HUES6 (cell line): Measurements from ENCODE around the gene TMEM52.

Experiments
- H3K27ac ChIP-seq: 2 replicates; pipeline ENCODE4 v1.7.0; 2013; ENCODE audit warnings: low read depth, mild to moderate bottlenecking, low read length, inconsistent platforms
- H3K27me3 ChIP-seq: 2 replicates; pipeline ENCODE4 v1.6.1; 2013; ENCODE audit warnings: low read length; ENCODE audit not compliant: control insufficient read depth, insufficient read depth
- H3K36me3 ChIP-seq: 2 replicates; pipeline ENCODE4 v1.6.1; 2013; ENCODE audit warnings: low read length; ENCODE audit not compliant: control insufficient read depth, insufficient read depth
- H3K4me1 ChIP-seq: 2 replicates; pipeline ENCODE4 v1.6.1; 2013; ENCODE audit warnings: low read length; ENCODE audit not compliant: control insufficient read depth, insufficient read depth
- H3K4me3 ChIP-seq: 2 replicates; pipeline ENCODE4 v1.5.1; 2013; ENCODE audit warnings: low read depth, low read length
- H3K9ac ChIP-seq: one replicate; pipeline ENCODE4 v1.6.1; 2013; ENCODE audit warnings: mild to moderate bottlenecking, low read length
- H3K9me3 ChIP-seq: 2 replicates; pipeline ENCODE4 v1.6.1; 2013; ENCODE audit warnings: low read depth, low read length; ENCODE audit not compliant: control insufficient read depth, insufficient read depth

Gene TMEM52

GRCh38 chr1:1918901-1919303, at the start of gene TMEM52:
TMEM52 (minus strand) TSS chr1:1919279; CDS start chr1:1919265, 14 bp downstream.
- peaks cover 13% of the 10 kb centered on the region; the same call in 1 of the 2 replicates for H3K27me3 ChIP-seq
- no peaks in the 10 kb centered on the region for H3K9me3 ChIP-seq
- peaks cover 22% of the 10 kb centered on the region for H3K4me1 ChIP-seq
- H3K36me3 ChIP-seq, result no peaks in the 10 kb centered on the region
- H3K4me3 ChIP-seq, result peak within 1 kb of the TSS; percentile 65
- H3K9ac ChIP-seq, result peak within 1 kb of the TSS; percentile 56
- peak within 1 kb of the TSS; percentile 54; the same call in 1 of the 2 replicates for H3K27ac ChIP-seq

- H3K9ac ChIP-seq, result no peak overlapping the region
- H3K9me3 ChIP-seq, result peaks cover 8% of the 10 kb centered on the region; the same call in 1 of the 2 replicates
- no peaks in the 10 kb centered on the region for H3K4me1 ChIP-seq
- no peaks in the 10 kb centered on the region for H3K27me3 ChIP-seq
- H3K27ac ChIP-seq, result no peak overlapping the region
- H3K4me3 ChIP-seq, result no peak overlapping the region
- H3K36me3 ChIP-seq, result no peaks in the 10 kb centered on the region
These were observed 48.8 kb upstream of the TMEM52 start for GRCh38 chr1:1967879-1968278.

- Histone ChIP-seq H3K9me3 (peaks cover 8% of the 10 kb centered on the region; the same call in 1 of the 2 replicates), H3K27ac (no peak overlapping the region), H3K4me3 (no peak overlapping the region), H3K27me3 (no peaks in the 10 kb centered on the region), H3K9ac (no peak overlapping the region), H3K36me3 (no peaks in the 10 kb centered on the region), H3K4me1 (no peaks in the 10 kb centered on the region)
These were observed 48.1 kb upstream of the TMEM52 start for GRCh38 chr1:1967151-1967550.

GRCh38 chr1:1966071-1966740, 47.1 kb upstream of the TMEM52 start:
- Histone ChIP-seq H3K4me1 (peaks cover 4% of the 10 kb centered on the region), H3K36me3 (no peaks in the 10 kb centered on the region), H3K4me3 (no peak overlapping the region), H3K27me3 (no peaks in the 10 kb centered on the region), H3K27ac (no peak overlapping the region), H3K9ac (no peak overlapping the region), H3K9me3 (peaks cover 6% of the 10 kb centered on the region; the same call in 1 of the 2 replicates)

- Histone ChIP-seq H3K27me3 (no peaks in the 10 kb centered on the region), H3K9ac (no peak overlapping the region), H3K36me3 (no peaks in the 10 kb centered on the region), H3K4me1 (peaks cover 11% of the 10 kb centered on the region), H3K9me3 (no peaks in the 10 kb centered on the region), H3K27ac (no peak overlapping the region), H3K4me3 (no peak overlapping the region)
These were observed 46.5 kb upstream of the TMEM52 start for GRCh38 chr1:1965546-1965945.

GRCh38 chr1:1964811-1965210, 45.7 kb upstream of the TMEM52 start:
- Histone ChIP-seq H3K36me3 (no peaks in the 10 kb centered on the region), H3K27me3 (no peaks in the 10 kb centered on the region), H3K9ac (no peak overlapping the region), H3K9me3 (no peaks in the 10 kb centered on the region), H3K4me1 (peaks cover 15% of the 10 kb centered on the region), H3K4me3 (no peak overlapping the region), H3K27ac (no peak overlapping the region)

- Histone ChIP-seq H3K4me3 (no peak overlapping the region), H3K27ac (no peak overlapping the region), H3K36me3 (no peaks in the 10 kb centered on the region), H3K9ac (no peak overlapping the region), H3K4me1 (peaks cover 15% of the 10 kb centered on the region), H3K27me3 (no peaks in the 10 kb centered on the region), H3K9me3 (no peaks in the 10 kb centered on the region)
These were observed 44.5 kb upstream of the TMEM52 start for GRCh38 chr1:1963570-1963969.

- H3K36me3 ChIP-seq, result no peaks in the 10 kb centered on the region
- H3K27ac ChIP-seq, result no peak overlapping the region
- peaks cover 15% of the 10 kb centered on the region for H3K4me1 ChIP-seq
- no peak overlapping the region for H3K4me3 ChIP-seq
- H3K27me3 ChIP-seq, result no peaks in the 10 kb centered on the region
- no peaks in the 10 kb centered on the region for H3K9me3 ChIP-seq
- H3K9ac ChIP-seq, result no peak overlapping the region
These were observed 43.7 kb upstream of the TMEM52 start for GRCh38 chr1:1962752-1963151.

GRCh38 chr1:1960480-1961196, 41.6 kb upstream of the TMEM52 start:
- Histone ChIP-seq H3K36me3 (no peaks in the 10 kb centered on the region), H3K9ac (no peak overlapping the region), H3K27ac (no peak overlapping the region), H3K9me3 (no peaks in the 10 kb centered on the region), H3K4me1 (peaks cover 15% of the 10 kb centered on the region), H3K27me3 (no peaks in the 10 kb centered on the region), H3K4me3 (0 out of 2 replicates have a peak overlapping the region, but pooled peaks have one; percentile 44)

- Histone ChIP-seq H3K27ac (no peak overlapping the region), H3K9me3 (no peaks in the 10 kb centered on the region), H3K36me3 (no peaks in the 10 kb centered on the region), H3K9ac (no peak overlapping the region), H3K4me3 (peak overlapping the region; percentile 44), H3K27me3 (no peaks in the 10 kb centered on the region), H3K4me1 (peaks cover 15% of the 10 kb centered on the region)
These were observed 40.9 kb upstream of the TMEM52 start for GRCh38 chr1:1959840-1960479.

- Histone ChIP-seq H3K27ac (no peak overlapping the region), H3K4me3 (peak overlapping the region; percentile 44), H3K9ac (no peak overlapping the region), H3K4me1 (peaks cover 15% of the 10 kb centered on the region), H3K36me3 (no peaks in the 10 kb centered on the region), H3K27me3 (no peaks in the 10 kb centered on the region), H3K9me3 (0 out of 2 replicates have a peak, but pooled peaks cover 4% of the 10 kb centered on the region)
These were observed 40.4 kb upstream of the TMEM52 start for GRCh38 chr1:1959459-1959839.
